Stimulated activated CD8-positive, alpha-beta memory T cell treated with anti-CD3 and anti-CD28 coated beads, Interleukin-15, amount 100 ng/mL, for 4 hours (primary cell): ENCODE measurements around the gene NPAS3.

ENCODE experiments used
- DNase-seq, 2 donors: peaks; one replicate each; pipeline ENCODE4 v3.0.0-alpha.2; 2020; ENCODE audit warnings: low read depth in 2 of 2

Gene NPAS3

DNA sequence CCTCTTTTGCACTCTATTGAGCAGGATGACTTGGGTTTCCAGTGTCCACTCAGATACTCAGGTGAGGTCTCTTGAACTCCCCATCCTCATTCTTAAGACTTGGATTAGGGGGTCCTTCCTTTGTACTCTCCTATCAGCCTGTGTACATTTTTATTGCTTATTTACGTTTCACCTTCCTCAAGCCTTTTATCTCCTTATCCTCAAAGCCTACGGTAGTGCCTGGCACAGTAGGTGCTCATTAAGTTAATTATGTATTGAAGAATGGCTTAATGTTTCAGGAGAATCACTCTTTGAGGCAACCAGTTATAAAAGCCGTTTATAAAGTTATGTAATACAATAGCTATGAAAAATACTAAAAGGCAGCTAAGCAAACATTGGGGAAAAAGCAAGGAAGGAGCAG lies 315.7 kb downstream of the NPAS3 start:
- no peak for DNase-seq

DNA sequence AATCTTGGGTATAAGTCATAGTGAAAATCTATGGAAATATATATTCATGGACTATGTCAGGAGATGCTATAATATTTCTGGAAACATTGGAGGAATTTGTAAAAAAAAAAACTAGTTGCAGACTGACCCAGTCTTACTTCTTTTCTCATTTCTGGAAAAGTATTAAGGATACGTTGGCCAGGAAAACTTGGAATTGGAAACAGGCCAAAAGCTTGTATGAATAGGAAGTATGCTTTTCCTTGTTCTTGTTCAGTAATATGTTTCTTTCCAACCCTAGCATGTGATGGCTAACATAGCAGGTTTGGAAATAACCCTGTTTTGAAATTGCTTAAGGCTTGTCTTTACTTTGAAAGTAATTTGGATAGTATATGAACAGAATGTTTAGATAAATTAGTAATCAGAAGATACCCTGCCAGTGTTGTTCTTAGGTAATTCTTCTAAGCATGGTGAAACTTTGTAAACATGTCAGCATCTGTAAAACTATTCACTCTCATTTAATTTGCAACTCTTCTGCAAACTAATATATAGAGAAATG lies 316.2 kb downstream of the NPAS3 start:
- no peak for DNase-seq

DNA sequence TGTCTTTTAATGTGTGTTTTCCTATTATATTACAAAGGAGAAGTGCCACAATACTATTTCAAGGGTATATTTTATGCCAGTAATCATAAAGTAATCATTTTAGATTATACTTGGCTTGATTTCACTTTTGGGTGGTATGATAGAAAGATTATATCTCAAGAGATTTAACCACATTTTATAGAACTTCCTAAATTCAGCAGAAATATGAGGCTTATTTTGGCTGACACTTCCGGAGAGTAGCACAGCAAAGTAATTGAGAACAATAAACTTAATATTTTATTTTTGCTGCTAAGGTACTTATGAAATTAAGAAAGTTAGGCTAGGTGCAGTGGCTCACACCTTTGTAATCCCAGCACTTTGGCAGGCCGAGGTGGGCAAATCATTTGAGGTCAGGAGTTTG lies 319.1 kb downstream of the NPAS3 start:
- DNase-seq: no peak

DNA sequence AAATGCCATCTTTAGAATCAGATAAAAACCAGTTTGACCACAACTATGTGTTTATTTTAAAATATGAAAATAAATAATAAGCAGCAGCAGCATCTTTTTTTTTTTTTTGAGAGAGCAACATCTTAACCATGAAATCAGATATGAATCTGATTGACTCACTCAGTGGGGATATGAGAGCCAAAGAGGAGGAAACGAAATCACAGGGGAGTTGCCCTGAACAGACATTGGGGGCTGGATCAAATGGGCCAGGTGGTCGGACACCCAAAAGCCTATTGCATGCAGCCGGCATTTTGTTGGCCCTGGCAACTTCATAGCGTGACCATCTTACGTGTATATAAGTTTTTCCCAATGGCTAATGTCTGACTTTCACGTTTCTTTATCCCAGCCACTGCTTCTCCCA lies 321.1 kb downstream of the NPAS3 start:
- DNase-seq: no peak

DNA sequence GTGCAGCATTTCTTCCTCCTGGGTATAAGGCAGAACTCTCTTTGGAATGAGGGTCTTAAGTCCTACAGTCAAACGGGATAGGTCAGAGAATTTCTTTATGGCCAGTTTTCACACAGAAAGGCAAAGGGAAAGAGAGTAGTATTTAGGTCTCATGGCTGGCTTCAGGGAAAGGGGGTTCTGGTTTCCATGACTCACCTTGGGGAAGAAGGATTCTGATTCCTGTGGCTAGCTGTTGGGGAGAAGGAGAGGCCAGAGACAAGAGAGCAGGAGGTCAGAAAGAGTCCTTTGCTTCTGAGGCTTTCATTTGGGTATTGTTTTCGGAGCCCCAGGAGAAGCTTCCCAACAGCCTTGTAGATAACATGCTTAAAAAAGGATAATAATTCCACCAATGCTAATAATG lies 332.5 kb downstream of the NPAS3 start:
- no peak for DNase-seq

DNA sequence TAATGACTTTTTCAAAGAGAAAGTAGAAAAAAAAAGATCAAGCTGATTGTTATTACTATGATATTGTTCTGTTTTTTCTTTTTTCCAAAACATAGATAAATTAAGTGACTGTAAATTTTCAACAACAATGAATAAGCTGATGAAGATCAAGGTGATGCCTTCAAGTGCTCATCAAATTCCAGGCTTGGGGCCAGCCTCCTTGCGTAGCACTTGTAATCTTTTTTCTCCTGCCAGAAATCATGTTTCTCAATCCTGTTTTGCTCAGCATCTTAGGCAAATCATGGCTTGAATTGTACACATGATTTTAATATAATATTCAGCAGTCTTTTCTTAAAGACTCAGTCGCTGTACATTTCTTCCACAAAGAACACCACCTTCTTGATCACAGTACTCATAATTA lies 333.2 kb downstream of the NPAS3 start:
- DNase-seq: no peak

DNA sequence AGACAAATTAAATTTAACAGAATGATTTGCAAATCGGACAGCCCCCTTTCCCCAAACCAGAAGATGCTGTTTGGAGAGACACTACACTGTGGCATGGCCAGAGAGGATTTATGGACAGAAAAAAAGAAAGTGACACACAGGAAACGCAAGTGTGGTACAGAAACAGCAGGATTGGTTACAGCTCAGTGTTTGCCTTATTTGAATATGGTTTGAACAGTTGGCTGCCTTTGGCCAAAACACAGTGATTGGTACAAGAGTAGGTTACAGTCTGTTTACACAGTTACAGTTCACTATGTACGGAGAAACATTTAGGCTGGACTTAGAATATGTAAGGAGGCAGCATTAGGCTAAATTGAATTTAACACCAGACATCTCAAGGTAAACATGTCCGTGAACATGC lies 335.3 kb downstream of the NPAS3 start:
- no peak for DNase-seq

DNA sequence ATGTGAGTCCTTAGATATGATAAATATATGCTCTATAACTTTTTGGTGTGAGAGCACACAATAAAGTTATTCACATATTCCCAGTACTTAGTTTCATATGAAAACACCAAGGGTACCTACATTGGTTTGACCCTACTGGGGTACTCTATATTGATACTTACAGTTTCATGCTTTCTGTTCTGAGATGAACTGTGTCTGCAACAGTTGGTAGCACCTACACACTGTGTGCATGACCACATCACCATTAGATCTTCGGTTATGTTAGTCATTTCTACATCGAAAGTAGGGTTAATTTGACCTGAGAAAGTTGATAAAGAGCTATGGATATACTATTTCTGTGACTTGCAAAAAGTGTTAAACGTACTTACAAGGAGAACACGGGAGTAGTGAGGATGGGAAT lies 337.2 kb downstream of the NPAS3 start:
- DNase-seq: no peak

DNA sequence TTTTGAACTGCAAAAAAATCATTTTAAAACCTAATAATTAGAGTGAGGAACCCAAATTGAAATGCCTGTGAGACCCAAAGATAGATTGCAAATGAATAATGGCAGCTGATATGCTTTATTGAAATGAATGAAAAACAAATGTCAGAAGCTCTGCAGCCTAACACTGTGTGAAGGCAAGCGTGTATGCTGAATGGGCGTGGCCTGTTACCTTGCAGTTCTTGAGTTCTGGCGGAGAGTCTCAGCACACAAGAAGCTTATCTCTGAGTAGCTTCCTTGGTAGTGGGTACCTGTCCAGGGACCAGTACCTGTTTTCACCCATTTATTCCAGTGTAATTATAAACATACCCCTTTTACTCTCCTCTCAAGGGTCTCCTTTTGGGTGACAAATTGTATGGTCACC lies 341.2 kb downstream of the NPAS3 start:
- DNase-seq: no peak

DNA sequence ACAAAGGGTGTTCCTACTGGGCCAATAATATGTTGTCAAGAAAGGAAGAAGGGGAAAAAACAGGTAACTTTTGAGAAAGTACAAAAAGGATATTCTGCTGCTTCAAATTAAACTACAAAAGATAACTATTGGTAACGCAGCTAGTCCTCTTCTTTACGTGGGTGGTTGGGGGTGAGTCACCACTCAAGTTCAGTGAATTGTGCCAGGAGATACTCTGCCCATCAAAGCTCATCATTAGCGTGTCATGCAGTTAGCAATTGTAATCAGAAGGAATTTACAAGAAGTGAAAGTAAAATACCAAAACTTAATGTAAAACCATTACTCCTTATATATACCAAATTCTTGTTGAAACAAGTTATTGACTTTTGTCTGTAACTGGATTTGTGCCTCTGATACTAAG lies 342.0 kb downstream of the NPAS3 start:
- no peak for DNase-seq

DNA sequence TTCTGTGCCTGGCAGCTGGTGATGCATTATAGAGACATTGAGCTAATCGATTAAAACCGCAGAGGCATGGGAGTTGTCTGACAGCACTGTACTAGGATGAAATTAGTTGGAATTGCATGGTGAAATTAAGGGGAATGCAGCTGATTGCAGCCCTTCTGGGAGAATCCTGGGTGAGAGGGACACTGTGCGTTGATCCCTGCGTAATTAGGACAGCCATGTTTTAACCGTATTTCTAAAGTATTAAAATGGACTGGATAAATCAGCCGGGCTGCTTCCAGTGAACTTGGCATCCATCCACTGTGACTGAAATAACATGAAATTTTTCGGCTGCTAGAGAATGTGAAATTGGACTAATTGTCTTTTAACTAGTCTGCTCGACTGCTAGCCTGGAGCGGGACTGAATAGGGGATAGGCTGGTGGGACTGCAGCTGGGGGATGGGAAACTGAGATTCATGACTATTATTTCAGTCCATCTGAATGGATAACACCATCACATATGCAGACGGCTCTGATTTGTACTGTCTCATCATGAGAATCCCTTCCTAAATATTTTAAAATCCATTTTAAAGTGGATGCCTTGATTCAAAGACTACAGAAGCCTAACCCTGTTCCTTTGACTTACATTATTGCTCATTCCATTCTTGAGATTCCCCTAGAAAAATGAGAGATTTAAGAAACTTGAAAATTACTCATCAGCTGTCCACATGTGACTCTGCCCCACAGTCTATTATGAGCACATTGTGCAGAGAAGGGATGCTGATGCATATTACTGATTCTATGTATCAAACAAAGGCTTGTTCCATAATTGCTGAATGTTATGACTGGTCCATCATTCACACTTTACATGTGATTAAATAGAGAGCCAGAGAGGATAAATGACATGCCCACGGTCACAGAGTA lies 343.9 kb downstream of the NPAS3 start:
- DNase-seq: no peak

DNA sequence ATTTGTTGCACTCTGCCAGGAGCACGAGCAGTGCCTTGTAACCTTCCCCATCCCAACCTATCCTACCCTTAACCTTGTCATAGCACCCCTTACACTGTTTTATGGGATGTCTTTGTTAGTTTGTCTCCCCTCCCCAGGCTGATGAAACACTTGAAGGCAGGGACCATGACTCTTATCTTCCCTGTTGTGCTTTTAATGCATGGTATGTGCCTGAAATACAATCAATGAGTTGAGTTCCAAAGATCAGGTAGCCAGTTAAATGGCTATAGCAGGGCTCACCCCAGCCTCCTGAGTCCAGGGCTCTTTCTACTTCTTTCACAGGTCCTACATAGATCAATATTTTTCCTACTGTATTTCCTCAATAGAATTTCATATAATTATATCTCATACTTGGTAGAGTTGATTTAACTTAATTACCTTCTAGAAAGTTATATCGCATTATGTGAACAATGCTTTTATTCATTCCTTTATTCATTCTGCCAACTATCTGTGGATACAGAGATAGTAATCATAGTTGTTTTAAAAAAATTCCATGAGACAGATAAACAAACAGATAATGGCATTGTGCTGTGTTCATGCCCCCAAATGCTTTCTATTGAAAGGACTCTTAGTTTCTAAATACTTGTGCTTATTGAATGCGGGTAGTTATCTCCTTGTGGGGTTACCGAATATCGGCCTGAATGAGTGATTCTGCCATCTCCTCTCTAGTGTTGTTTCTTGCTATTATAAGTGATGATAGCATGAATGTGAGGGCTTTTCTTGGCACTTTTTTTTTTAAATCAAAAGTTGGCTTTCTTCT lies 347.4 kb downstream of the NPAS3 start:
- no peak for DNase-seq

DNA sequence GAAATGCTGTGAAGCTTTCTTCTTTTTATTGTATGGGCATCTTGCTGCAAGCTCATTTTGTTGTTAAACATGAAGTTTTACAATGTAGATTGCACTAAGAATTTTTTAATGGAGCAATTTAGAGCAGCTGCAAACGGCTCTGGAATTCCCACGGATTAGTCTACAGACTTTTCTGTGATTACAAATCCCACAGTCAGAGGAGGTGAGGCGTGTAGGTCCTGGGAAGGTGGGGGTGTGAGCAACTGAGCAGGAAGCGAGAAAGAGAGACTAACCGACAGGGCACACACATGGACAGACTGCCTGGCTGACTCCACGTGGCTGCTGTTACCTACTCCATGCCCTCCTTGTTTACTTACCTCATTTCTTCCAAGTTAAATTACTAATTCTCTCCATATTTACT lies 348.5 kb downstream of the NPAS3 start:
- no peak for DNase-seq

DNA sequence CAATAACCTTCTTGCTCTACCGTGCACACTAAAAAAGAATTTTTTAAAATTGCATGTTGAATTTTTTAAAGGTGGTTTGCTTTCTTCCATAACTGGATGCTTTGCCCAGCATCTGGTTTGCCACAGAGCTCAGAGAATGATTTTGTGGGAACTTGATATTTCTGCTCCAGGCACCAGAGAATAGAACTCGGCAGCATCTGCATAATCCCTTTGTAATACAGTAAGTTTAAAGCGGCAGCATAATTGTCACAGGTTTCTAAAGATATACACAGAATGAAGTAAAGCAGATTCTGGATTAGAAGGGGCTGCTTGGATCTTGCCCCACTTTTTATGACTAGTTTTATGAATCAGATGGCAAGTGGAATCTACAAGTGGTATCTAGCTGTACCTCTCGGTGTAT lies 352.0 kb downstream of the NPAS3 start:
- DNase-seq: no peak

DNA sequence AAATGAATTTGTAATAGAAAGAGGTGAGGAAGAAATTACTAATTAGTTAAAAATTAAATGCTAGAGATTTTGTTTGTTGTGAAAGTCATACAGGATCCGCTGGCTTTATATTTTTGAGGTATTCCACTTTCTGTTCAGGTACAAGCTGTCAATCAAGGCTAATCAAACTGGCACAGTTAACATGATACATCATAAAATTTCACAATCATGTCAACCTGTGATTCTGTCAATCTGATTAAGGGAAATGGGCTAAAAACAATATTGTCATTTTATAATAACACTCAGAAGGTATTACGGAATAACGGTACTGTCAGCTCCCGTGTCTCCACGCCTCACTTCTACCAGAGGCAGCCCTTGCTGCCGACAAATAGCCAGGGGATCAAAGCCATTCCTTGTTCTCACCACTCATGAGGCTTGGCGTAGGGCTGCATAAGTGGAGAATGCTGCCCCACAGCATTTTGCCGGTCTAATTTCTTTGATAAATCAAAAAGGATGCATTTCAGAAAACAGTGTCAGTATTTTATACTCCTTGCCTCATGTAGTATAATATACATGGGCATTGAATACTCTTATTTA lies 352.9 kb downstream of the NPAS3 start:
- DNase-seq: no peak

DNA sequence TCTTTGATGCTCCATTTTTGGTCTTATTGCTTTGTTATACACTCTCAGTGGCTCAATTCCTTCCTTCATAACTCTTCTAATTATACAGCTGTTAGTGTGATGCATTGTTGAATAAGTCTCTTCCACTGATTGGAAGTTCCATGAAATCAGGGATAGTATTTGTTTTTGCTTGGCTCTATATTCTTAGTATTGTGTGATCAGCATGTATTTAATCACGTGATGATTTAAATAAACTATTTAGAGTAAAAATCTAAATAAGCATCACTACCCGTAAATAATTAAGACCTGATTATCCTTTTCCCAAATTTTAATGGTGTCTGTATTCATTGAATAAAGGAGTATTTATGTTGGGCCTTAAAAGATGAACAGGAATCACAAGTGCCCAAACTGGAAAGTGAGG lies 355.7 kb downstream of the NPAS3 start:
- no peak for DNase-seq

DNA sequence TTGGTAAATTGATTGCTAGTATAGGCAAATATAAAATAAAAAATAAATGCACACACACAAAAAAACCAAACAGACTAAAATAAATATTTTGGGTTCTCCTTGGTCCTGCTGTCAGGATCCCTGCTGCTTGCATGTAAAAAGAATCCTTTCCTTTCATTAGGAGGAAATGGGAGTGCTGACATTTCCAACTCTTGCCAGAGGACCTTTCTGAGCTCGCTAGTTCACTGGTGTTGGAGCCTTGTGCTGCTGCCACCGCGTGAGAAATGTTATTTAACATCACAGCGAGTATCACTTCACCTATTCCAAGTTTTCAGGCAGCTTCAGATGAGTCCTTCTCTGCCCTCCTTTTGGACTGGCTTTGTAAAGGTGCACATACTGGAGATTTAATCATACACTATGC lies 358.9 kb downstream of the NPAS3 start:
- DNase-seq: no peak

DNA sequence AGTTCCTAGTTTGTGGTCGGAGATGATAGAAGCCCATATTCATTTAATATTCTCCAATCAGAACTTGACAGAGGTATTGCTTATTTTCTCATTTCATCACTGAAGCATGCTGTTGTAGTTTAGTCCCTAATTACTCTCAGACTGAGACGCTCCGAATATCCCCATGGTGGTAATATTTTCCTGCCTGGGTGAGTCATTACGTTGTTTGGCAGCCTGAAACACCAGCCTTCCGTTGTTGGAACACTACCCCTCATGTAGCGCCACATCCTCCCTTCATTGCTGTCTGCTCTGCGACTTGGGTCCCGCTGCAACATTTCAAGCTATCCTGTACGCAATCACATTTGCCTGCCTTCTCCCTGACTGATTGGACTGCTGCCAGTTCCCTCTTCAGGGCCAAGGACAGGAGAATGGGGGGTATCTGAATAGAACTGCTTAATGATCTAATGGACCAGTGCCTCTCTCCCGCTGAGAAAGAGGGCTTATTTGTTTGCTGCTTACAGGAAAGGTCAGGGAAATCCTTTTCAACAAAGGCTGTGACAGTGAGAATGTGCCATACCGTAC lies 369.1 kb downstream of the NPAS3 start:
- DNase-seq: no peak

DNA sequence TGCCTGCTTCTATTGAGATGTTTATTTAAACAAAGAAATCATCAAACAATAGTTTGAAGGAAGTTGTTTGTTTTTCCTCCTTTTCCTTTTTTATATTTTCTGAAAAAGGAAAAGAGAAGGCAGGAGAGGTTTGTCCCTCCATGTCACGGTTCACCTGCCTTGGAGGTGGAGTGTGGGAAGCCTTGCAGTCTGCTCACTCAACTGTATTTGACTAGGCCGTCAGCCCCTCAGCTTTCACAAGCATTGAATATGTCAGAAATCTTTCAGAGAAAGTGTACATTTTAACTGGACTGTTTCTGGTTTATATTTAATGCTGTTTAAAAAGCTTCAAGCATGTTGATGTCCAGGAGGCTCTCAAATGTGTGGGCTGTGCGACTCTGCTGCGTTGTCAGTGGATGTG lies 370.4 kb downstream of the NPAS3 start:
- DNase-seq: no peak

DNA sequence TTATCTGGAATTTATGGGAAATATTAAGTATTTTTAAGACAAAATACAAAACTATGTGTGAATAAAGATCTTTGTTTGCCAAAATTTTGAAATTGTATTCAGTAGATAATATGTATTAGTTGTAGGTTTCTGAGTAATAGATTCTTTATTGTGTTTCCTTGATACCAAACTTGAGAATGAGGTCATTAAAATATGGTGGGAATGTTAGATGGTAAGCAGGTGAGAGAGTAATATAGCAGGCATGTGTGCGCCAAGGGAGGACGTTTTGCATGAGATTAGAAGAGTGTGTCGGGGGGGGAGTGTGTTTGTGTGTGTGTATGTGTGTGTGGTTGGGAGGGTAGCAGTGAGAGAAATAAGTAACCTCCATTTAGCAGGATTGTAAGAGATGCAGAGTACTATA lies 376.5 kb downstream of the NPAS3 start:
- no peak for DNase-seq

DNA sequence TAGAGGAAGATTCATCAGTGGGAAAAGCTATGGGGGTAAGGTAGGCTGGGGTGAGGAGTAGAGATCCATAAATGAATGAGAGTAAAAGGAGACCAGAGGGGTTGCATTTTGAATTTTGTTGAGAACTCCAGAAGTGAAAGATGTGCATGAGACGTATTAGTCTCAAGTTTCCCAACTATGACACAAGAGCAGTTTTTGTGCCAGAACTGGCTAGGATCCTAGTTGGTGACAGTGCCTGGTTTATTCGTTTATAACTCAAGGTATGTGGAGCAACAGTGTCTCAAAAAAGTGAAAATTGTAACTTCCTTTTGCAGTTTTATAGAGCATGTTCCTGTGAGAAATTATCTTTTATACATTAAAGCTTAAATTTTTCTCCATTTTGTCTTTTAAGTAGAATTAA lies 377.0 kb downstream of the NPAS3 start:
- DNase-seq: no peak

DNA sequence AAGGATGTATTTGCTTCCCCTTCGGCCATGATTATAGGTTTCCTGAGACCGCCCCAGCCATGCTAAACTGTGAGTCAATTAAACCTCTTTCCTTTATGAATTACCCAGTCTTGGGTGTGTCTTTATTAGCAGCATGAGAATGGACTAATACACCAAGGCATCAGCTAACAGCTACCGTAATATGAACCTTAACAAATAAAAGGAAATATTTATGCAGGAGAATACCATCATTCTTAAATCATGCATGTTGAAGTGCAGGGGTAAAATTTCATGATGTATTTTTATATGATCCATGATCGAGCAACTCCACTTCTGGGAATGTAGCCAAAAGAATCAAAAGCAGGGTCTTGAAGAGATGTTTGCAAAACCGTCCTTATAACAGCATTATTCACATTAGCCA lies 379.0 kb downstream of the NPAS3 start:
- no peak for DNase-seq
